H1 (cell line): ENCODE results near the gene COL4A1. TPM values are rescaled to one million over a fixed set of nuclear protein-coding genes. Genes with fewer than 3 reads are reported as not detected.

Experiments used
- BACH1 ChIP-seq: IDR thresholded peaks from 2 replicates; pipeline ENCODE4 v1.6.1; 2012; ENCODE audit warnings: low read length, improper control_type of control experiment
- CTBP2 ChIP-seq: IDR thresholded peaks from 2 replicates; pipeline ENCODE4 v1.7.0; 2011; ENCODE audit warnings: borderline replicate concordance, mild to moderate bottlenecking, moderate library complexity, mixed read lengths, low read length; ENCODE audit not compliant: insufficient read depth, insufficient read length
- HDAC2 ChIP-seq, 2 experiments: fragments of 300-600 bp in 1 of 2; sonication (generic) in 1 of 2; IDR thresholded peaks; 2 replicates each; pipeline ENCODE4 v1.6.1; 2011 to 2012; ENCODE audit warnings: low read depth in 2 of 2, low read length in 2 of 2, mild to moderate bottlenecking in 2 of 2, moderate library complexity in 2 of 2, borderline replicate concordance in 1 of 2, inconsistent platforms in 1 of 2
- POLR2AphosphoS5 ChIP-seq: IDR thresholded peaks from 2 replicates; pipeline ENCODE4 v1.6.1; 2011; ENCODE audit warnings: low read depth, low read length
- RBBP5 ChIP-seq: IDR thresholded peaks from 2 replicates; pipeline ENCODE4 v1.7.1; 2012; ENCODE audit warnings: low read depth, mild to moderate bottlenecking, inconsistent platforms, low read length, moderate library complexity, borderline replicate concordance
- SIN3A ChIP-seq, 2 experiments: IDR thresholded peaks in 1 of 2; conservative IDR thresholded peaks in 1 of 2; 2 replicates each; pipeline ENCODE4 v1.6.1; 2011 to 2012; ENCODE audit warnings: low read length in 2 of 2, improper control_type of control experiment in 1 of 2, low read depth in 1 of 2, mild to moderate bottlenecking in 1 of 2
- SIX5 ChIP-seq: IDR thresholded peaks from 2 replicates; pipeline ENCODE4 v1.6.1; 2011; ENCODE audit warnings: mild to moderate bottlenecking, low read depth, low read length
- ZNF274 ChIP-seq: IDR thresholded peaks from 2 replicates; pipeline ENCODE4 v1.7.0; 2012; ENCODE audit warnings: low read length, borderline replicate concordance; ENCODE audit errors: extremely low read depth
- polyA plus RNA-seq, 7 experiments: library from polyadenylated mRNA; depleted of rRNA in 3 of 7; stranded (reverse) in 5 of 7; unstranded in 2 of 7; fragments of >200 nt in 5 of 7; fragments of 200-250 nt in 2 of 7; gene quantifications; 1 replicate in 5 of 7; 2 replicates in 1 of 7; 4 replicates in 1 of 7; pipeline versions ENCODE4 v1.2.1 to v1.2.3, GENCODE V29; 2011 to 2013; ENCODE audit warnings: missing spikeins in 2 of 7, mixed read lengths in 2 of 7
- total RNA-seq: library from RNA; stranded (reverse); fragmentation: NEBNext Ultra II Directional; extraction: Animal tissue kit (Norgen Biotek cat#: 25700); gene quantifications from 2 replicates; pipeline ENCODE4 v1.2.1, GENCODE V29; 2021
- TF ChIP-seq, protein P1 (sequence below): fragments of 300-600 bp; sonication (generic); IDR thresholded peaks from 2 replicates; pipeline ENCODE4 v1.7.1; 2012; ENCODE audit warnings: low read length, moderate library complexity, mild to moderate bottlenecking, inconsistent platforms; ENCODE audit not compliant: insufficient replicate concordance

COL4A1 gene
- total and polyA plus RNA-seq, 2 of the 8 experiments (the other 6 are each of a cell fraction or from before 2014, with no cell fraction given) = 30.7 to 82.0 TPM

DNA sequence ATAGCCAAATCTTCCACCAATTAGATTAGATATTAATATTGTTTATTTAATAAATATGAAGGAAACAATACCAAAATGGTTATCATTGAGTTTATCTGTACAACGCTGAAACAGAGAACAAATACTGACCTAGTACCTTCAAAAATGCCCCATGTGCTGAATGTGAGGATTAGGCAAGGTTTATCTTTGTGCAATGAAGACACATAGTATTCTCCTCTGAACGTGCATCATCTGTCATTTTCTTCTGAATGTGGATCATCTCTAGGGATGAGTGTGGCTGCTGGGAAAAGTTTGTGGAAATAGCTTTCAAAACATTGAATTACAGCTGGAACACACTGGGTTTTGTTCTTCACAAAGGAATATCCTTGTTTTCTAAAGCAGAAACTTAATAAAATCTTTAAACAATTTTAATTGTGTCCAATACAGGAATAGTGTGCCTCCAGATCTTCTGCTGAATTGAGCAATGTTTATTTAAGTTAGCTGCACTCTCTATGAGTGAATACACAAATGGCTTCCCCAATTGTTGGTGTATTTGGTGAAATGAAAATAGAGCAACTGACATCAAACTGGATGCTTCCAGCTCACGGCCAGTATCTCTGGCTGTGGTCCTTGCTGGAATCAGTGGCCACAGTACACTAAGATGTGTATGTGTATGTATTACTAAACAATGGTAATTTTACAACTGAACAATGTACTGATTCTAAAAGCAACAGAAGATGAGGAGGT lies 6.7 kb downstream of the COL4A1 start (continued):
- TF ChIP-seq, protein P1, sequence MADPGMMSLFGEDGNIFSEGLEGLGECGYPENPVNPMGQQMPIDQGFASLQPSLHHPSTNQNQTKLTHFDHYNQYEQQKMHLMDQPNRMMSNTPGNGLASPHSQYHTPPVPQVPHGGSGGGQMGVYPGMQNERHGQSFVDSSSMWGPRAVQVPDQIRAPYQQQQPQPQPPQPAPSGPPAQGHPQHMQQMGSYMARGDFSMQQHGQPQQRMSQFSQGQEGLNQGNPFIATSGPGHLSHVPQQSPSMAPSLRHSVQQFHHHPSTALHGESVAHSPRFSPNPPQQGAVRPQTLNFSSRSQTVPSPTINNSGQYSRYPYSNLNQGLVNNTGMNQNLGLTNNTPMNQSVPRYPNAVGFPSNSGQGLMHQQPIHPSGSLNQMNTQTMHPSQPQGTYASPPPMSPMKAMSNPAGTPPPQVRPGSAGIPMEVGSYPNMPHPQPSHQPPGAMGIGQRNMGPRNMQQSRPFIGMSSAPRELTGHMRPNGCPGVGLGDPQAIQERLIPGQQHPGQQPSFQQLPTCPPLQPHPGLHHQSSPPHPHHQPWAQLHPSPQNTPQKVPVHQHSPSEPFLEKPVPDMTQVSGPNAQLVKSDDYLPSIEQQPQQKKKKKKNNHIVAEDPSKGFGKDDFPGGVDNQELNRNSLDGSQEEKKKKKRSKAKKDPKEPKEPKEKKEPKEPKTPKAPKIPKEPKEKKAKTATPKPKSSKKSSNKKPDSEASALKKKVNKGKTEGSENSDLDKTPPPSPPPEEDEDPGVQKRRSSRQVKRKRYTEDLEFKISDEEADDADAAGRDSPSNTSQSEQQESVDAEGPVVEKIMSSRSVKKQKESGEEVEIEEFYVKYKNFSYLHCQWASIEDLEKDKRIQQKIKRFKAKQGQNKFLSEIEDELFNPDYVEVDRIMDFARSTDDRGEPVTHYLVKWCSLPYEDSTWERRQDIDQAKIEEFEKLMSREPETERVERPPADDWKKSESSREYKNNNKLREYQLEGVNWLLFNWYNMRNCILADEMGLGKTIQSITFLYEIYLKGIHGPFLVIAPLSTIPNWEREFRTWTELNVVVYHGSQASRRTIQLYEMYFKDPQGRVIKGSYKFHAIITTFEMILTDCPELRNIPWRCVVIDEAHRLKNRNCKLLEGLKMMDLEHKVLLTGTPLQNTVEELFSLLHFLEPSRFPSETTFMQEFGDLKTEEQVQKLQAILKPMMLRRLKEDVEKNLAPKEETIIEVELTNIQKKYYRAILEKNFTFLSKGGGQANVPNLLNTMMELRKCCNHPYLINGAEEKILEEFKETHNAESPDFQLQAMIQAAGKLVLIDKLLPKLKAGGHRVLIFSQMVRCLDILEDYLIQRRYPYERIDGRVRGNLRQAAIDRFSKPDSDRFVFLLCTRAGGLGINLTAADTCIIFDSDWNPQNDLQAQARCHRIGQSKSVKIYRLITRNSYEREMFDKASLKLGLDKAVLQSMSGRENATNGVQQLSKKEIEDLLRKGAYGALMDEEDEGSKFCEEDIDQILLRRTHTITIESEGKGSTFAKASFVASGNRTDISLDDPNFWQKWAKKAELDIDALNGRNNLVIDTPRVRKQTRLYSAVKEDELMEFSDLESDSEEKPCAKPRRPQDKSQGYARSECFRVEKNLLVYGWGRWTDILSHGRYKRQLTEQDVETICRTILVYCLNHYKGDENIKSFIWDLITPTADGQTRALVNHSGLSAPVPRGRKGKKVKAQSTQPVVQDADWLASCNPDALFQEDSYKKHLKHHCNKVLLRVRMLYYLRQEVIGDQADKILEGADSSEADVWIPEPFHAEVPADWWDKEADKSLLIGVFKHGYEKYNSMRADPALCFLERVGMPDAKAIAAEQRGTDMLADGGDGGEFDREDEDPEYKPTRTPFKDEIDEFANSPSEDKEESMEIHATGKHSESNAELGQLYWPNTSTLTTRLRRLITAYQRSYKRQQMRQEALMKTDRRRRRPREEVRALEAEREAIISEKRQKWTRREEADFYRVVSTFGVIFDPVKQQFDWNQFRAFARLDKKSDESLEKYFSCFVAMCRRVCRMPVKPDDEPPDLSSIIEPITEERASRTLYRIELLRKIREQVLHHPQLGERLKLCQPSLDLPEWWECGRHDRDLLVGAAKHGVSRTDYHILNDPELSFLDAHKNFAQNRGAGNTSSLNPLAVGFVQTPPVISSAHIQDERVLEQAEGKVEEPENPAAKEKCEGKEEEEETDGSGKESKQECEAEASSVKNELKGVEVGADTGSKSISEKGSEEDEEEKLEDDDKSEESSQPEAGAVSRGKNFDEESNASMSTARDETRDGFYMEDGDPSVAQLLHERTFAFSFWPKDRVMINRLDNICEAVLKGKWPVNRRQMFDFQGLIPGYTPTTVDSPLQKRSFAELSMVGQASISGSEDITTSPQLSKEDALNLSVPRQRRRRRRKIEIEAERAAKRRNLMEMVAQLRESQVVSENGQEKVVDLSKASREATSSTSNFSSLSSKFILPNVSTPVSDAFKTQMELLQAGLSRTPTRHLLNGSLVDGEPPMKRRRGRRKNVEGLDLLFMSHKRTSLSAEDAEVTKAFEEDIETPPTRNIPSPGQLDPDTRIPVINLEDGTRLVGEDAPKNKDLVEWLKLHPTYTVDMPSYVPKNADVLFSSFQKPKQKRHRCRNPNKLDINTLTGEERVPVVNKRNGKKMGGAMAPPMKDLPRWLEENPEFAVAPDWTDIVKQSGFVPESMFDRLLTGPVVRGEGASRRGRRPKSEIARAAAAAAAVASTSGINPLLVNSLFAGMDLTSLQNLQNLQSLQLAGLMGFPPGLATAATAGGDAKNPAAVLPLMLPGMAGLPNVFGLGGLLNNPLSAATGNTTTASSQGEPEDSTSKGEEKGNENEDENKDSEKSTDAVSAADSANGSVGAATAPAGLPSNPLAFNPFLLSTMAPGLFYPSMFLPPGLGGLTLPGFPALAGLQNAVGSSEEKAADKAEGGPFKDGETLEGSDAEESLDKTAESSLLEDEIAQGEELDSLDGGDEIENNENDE = no peak
- TF ChIP-seq ZNF274 (no peak), CTBP2 (no peak), SIX5 (no peak), BACH1 (no peak), POLR2AphosphoS5 (no peak), RBBP5 (no peak), SIN3A (conservative IDR thresholded peaks at IDR 0.05 in 1 of 2, IDR thresholded peaks at IDR 0.05 in 1 of 2; ENCODE audit: low read depth in 1 of 2, low read length in 2 of 2) (no peak), HDAC2 (IDR thresholded peaks at IDR 0.05; ENCODE audit: borderline replicate concordance in 1 of 2, low read depth in 2 of 2, low read length in 2 of 2) (no peak)
